Glutamatergic neuron (in vitro differentiated cells): ENCODE results near the gene COL6A3. TPM values are rescaled to one million over a fixed set of nuclear protein-coding genes. Genes with fewer than 3 reads are reported as not detected.

ENCODE experiments used
- DNase-seq: peaks from one replicate; pipeline ENCODE4 v3.0.0; 2022
- H3K27ac Mint-ChIP-seq: one replicate; pipeline ENCODE4 v1.8.0; 2020; ENCODE audit warnings: mild to moderate bottlenecking, mixed read lengths, inconsistent platforms; ENCODE audit not compliant: unreplicated experiment
- H3K27me3 Mint-ChIP-seq: one replicate; pipeline ENCODE4 v1.8.0; 2020; ENCODE audit warnings: mild to moderate bottlenecking, moderate library complexity, mixed read lengths, inconsistent platforms; ENCODE audit not compliant: unreplicated experiment
- H3K36me3 Mint-ChIP-seq: one replicate; pipeline ENCODE4 v1.8.0; 2020; ENCODE audit warnings: mild to moderate bottlenecking, mixed read lengths, inconsistent platforms; ENCODE audit not compliant: unreplicated experiment
- H3K4me1 Mint-ChIP-seq: one replicate; pipeline ENCODE4 v1.8.0; 2020; ENCODE audit warnings: mild to moderate bottlenecking, low read depth, mixed read lengths, inconsistent platforms; ENCODE audit not compliant: unreplicated experiment
- H3K4me3 Mint-ChIP-seq: one replicate; pipeline ENCODE4 v1.8.0; 2020; ENCODE audit warnings: mild to moderate bottlenecking, mixed read lengths, inconsistent platforms; ENCODE audit not compliant: unreplicated experiment
- H3K9me3 Mint-ChIP-seq: one replicate; pipeline ENCODE4 v1.8.0; 2020; ENCODE audit warnings: mild to moderate bottlenecking, moderate library complexity, mixed read lengths, inconsistent platforms; ENCODE audit not compliant: unreplicated experiment
- CTCF ChIP-seq: fragments of 200-600 bp; sonication (generic); IDR thresholded peaks from one replicate; pipeline ENCODE4 v1.5.0; 2021; ENCODE audit not compliant: partially characterized antibody, unreplicated experiment
- total RNA-seq: library from RNA; stranded (reverse); fragmentation: NEBNext Ultra II Directional; extraction: Animal tissue kit (Norgen Biotek cat#: 25700); gene quantifications from one replicate; pipeline ENCODE4 v1.2.1, GENCODE V29; 2021; ENCODE audit not compliant: unreplicated experiment

Gene COL6A3
- total RNA-seq, 1 donor from 2014 or later = 0.07 TPM

- no peaks in the 10 kb centered on the region for H3K36me3 Mint-ChIP-seq
- no peak overlapping the region for H3K4me3 Mint-ChIP-seq
Measured at GRCh38 chr2:237406371-237406895, 7.5 kb downstream of the COL6A3 start.

DNA sequence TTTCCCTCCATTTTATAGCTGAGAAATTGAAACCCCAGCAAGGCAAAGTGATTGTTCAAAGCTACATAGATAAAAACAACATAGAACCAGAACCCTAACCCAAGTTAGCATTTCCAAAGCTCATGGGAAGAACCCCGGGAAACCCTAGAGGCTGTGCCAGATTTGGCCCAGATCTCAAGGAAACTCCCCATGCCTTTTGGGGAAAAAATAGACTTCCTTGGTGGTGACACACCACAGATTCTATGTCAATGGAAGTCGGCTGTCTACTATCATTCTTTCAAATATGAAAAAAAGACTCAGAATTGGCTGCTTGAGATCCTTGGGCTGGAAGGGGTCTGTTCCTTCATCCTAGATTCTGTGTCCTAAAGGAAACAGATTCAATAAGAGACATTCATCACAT, 8.4 kb downstream of the COL6A3 start:
- Mint-ChIP-seq H3K4me3 (no peak overlapping the region), H3K36me3 (no peaks in the 10 kb centered on the region), H3K9me3 (peaks cover 3% of the 10 kb centered on the region), H3K4me1 (peaks cover 1% of the 10 kb centered on the region), H3K27me3 (peaks cover 3% of the 10 kb centered on the region), H3K27ac (peak overlapping the region; percentile 28)
- DNase-seq = no peak
- TF ChIP-seq CTCF = no peak

More at GRCh38 chr2:237406371-237406895, 7.5 kb downstream of the COL6A3 start:
- Mint-ChIP-seq H3K27me3 (no peaks in the 10 kb centered on the region), H3K9me3 (peaks cover 3% of the 10 kb centered on the region), H3K4me1 (peaks cover 1% of the 10 kb centered on the region), H3K27ac (no peak overlapping the region)
- no peak for TF ChIP-seq CTCF
- DNase-seq = no peak

GRCh38 chr2:237405006-237405559, 8.9 kb downstream of the COL6A3 start:
- Mint-ChIP-seq H3K4me3 (no peak overlapping the region), H3K27me3 (peaks cover 3% of the 10 kb centered on the region), H3K36me3 (no peaks in the 10 kb centered on the region), H3K4me1 (peaks cover 1% of the 10 kb centered on the region), H3K9me3 (peaks cover 3% of the 10 kb centered on the region), H3K27ac (peak overlapping the region; percentile 28)
- TF ChIP-seq CTCF = no peak
- DNase-seq = no peak

GRCh38 chr2:237404413-237404812, 9.6 kb downstream of the COL6A3 start:
- H3K9me3 Mint-ChIP-seq = peaks cover 3% of the 10 kb centered on the region
- no peak overlapping the region for H3K4me3 Mint-ChIP-seq
- TF ChIP-seq CTCF = no peak
- H3K4me1 Mint-ChIP-seq = peaks cover 1% of the 10 kb centered on the region
- H3K36me3 Mint-ChIP-seq = no peaks in the 10 kb centered on the region
- DNase-seq = no peak
- peaks cover 3% of the 10 kb centered on the region for H3K27me3 Mint-ChIP-seq
- H3K27ac Mint-ChIP-seq = no peak overlapping the region

DNA sequence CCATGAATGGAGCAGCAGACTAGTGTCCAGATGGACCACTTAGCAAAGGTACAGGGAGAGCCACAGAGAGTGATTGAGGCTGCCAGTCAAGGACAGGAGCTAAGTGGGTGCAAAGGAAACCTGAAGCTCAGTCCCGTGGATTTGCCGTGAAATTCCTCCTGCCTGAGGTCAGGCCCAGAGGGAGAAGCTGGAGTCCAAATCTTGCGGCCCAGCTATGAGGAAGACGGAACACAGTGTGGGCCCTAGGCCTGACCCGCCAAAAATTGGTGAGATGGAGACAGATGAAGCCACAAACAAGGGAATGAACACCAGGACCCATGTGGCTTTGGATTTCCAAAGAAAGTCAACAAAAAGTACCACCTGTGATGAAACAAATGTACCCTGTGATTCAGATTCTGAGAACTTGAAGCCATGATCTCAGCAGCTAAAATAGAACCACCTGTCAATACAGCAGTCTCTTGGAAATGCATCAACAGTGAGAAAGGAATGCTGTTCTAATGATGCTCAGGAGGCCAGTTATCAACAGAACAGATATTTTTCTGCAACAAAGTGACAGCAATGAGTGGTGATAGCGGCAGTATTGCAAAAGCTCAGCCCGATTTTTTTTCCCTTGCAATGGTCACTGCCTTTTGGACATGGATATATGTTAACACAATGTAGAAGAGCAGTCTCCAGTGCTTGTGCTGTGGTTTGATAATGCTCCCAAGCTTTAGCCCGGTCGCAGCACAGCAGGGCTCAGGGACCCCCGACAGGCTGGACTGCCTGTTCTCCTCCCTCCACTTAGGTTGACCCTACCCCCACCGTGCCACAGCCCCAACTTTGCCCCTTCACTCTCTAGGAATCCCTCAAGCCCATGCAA, 10.7 kb downstream of the COL6A3 start:
- H3K9me3 Mint-ChIP-seq = peaks cover 3% of the 10 kb centered on the region
- H3K36me3 Mint-ChIP-seq = no peaks in the 10 kb centered on the region
- peaks cover 1% of the 10 kb centered on the region for H3K4me1 Mint-ChIP-seq
- H3K4me3 Mint-ChIP-seq = no peak overlapping the region
- no peak for DNase-seq
- H3K27me3 Mint-ChIP-seq = peaks cover 3% of the 10 kb centered on the region
- no peak for TF ChIP-seq CTCF
- no peak overlapping the region for H3K27ac Mint-ChIP-seq
